ENCODE measurements around the gene HLX.

Gene HLX

DNA sequence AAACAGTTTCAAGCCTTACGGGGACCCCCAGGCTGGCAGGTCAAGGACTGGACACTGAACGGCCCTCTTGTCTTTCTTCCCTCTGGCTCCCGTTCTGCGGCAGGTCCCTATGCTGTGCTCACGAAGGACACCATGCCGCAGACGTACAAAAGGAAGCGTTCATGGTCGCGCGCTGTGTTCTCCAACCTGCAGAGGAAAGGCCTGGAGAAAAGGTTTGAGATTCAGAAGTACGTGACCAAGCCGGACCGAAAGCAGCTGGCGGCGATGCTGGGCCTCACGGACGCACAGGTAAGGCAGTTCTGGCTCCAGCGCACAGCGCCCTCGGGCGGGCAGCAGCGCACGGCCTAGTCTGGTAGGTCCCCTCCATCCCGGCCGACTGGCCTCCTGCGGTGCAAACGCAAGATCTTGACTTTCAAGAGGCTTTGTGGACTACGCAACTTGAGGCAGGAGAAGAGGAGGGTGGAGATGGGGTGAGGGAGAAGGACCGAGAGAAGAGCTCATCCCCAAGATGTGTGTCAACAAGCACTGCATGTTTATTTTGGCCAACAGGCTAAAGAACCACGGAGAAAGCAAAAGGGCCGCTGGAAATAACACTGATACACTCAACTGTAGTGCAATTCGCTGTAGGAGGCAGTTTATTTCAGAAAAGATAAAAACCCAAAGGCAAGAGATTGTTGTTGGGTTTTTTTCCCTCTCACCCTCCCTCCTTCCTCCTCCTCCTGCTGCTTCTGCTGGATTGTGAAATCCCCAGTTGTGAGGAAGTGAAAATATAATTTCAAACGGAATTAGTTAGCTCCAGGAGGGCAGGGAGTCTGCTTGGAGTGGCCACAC lies 3.0 kb downstream of the HLX start:
- DNase-seq = no peak

DNA sequence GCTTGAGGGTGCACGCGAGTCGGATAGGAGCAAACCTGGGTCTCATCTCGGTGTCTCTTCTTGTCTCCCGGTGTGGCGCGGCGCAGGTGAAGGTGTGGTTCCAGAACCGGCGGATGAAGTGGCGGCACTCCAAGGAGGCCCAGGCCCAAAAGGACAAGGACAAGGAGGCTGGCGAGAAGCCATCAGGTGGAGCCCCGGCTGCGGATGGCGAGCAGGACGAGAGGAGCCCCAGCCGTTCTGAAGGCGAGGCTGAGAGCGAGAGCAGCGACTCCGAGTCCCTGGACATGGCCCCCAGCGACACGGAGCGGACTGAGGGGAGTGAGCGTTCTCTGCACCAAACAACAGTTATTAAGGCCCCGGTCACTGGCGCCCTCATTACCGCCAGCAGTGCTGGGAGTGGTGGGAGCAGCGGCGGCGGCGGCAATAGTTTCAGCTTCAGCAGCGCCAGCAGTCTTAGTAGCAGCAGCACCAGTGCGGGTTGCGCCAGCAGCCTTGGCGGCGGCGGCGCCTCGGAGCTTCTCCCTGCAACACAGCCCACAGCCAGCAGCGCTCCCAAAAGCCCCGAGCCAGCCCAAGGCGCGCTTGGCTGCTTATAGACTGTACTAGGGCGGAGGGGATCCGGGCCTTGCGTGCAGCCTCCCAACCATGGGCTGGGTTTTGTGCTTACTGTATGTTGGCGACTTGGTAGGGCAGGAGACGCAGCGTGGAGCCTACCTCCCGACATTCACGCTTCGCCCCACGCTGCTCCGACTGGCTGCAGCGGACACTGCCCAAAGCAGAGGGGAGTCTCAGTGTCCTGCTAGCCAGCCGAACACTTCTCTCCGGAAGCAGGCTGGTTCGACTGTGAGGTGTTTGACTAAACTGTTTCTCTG lies 5.1 kb downstream of the HLX start:
- DNase-seq = no peak

DNA sequence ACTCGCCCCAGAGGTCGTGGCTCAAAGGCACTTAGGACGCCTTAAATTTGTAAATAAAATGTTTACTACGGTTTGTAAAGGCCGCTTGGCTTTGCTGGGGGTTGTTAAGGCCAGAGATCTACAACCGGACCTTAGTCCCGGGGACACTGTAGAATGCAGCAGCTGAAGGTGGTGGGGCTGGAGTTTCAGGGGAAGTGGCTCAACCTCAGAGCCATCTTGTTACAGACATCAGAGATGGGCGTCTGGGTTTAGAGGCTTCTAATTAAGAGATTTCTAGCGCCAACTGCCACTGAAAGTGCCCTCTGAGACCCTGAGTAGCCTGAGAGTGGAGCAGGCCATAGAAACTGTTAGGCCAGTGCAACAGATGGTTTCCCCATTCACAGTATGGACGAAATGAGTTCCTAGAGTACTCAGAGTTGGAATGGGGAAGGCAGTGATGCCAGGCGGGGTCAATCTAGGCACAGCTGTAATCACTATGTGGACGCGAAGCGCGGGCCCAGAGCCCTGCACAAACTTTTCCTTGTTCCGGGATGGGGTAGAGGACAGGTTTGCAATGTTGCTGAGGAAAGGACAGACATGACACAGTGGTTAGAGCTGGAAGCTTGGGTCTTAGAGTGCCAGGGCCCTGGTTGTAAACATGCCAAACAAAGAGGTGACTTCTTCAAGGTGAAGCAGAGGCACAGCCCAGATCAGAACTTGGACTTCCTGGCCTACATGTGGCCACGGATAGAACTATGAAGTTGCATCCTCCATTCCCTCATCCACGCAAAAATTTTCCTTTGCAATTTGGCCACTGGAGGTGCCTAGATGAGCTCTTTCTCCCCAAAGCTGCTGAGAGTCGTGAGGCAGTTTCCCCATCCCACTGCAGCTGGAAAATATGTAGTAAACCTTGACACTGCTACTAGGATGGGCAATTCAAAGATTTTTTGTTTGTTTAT lies 6.0 kb downstream of the HLX start:
- DNase-seq = no peak

DNA sequence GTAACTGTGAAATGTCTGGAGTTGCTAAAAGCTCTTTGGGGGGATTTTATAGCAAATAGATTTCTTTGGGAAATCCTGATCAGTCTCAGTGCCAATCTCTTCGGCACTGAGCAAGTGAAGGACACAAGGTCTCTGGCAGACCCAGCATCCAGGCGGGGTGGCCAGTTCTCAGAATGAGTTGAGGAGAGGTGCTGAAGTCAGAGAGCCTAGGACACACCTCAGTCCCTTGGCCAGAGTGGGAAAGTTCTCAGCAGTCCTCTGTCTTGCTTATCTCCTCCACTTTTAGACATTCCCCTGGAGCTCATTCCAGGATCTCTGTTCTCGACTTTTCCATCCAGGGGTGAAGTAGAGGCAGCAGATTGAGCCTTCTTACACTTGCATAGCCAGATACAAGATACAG lies 6.7 kb downstream of the HLX start:
- no peak for DNase-seq

DNA sequence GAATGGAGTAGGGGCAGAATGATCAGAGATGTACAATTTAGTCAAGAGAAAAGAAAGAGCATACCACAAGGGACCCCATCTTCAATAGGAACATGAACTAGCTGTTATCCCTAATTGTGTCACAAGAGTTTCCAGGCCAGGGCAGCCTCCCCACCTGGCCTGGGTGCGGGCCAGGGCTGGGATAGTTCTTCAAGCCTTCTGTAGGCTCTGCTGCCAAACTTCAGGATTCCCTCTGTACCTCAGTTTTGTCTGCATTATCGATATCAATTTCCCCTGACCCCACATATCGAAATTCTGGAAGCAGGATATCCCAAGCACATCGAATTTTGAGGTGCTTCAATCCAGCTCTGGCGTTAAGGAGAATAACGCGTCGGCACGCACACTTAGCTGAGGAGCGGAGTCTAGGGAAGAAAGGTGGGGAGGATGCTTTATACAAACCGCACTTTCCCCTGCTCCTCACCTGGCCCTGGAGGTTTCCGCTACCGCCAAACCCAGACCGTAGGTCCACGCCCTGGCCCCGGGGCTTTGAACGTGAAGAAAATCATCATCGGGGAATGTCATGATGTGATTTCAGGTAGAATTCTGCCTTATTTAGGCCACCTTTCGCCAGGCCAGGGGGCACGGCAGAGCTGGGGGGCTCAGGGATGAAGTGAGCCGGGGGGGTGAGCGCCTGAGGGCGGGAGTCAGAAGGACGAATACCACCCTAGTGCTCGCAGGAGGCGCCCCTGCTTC lies 7.4 kb downstream of the HLX start:
- no peak for DNase-seq

DNA sequence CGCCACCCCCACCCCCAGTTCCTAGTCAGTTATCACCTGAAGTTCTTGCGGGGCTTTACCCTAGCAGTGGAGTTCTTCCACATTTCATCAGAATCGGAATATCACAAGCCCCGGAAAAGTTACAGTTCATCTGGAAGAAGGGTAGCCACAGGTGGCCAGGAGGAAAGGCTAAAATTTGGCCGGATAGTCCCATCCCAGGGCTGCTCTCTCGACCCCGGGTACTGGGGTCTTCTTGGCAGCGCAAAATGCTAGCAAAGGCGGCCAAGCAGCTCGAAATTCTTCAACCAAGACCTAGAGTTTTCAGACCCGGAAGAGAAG lies 7.9 kb downstream of the HLX start:
- DNase-seq = no peak

DNA sequence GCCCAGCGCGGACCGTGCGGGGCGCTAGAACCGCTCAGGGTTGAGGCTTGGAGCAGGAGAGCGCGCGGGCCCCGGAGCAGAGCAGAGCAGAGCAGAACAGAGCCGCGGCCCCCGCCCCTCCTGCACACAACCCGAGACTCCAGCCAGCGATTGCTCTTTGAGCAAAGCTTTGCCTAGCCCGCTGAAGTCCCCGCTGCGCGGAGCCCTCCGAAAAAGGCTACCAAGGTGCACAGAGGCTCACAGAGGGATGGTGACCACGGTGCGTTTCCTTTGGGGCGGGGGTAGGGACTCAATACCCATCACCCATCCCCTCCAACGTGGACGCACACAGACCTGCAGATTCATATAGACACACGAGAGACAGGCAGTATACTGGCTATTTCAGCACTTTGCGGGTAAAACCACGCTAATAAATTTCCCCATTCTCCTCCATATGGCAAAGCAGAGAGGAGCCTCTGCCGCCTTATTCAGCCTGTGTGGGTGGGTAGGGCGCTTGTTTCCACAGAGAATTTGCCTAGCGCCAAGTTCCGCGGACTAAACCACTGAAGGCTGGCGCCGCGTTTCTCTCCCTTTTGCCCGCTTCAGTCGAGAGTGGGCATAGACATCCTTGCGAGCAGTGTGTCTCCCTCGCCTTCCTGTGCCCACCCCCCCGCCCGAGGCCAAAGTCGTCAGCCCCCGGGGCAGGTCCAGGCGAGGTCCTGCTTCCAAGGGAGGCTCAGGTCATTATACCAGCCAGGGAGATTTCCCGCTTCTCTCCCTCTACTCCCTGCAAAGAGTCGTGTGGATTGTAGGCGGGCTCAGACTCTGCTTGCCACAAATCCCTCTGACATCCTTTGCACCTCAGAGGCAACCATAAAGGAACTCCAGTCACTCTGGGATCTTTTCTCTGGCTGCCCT lies 8.5 kb downstream of the HLX start:
- peak in 1 of 2 experiments; percentile 34 for DNase-seq

DNA sequence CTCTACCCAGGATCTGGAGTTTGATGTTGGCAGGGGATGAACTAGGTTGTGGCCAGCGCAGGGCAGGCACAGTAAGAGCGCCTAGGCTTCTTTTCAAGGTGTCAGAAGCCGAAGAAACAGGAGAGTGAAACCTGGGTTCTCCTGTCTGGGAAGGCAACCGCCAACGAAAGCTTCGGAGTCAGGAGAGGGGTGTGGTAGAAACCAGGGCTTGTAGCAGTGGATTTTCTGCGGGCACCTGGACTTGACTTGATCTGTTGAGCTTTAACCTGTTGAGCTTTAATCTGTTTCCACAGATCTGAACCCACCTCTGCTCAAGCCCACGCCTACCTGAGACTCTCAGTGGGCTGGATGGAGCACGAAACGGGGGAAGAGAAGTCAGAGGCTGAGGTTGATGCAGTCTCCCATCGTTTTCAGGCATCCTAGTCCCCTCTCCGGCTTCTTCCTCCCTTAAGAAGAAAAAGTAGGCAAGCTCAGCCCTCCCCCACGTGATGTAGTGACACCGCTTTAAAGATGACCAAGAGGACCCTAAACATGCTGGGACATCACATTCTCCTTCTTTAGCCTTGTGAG lies 9.3 kb downstream of the HLX start:
- no peak for DNase-seq

DNA sequence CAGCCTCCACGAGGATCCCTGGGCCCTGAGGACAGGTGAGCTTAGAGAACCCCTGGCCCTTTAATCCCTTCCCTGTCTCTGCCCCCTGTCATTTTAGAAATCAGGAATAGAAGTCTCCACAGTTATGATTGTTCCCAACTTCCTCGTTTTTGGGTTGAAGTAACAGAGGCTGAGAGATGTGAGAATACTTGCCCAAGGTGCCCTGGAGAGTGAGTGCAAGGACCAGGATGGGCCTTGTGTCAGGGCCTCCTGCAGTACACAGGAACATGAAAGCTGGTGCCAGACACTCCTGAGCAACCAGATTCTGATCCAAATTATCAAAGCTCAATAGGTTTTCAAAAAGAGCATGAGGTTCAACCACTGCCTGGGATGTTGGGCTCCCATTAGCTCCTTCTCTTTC lies 10.1 kb downstream of the HLX start:
- no peak for DNase-seq

DNA sequence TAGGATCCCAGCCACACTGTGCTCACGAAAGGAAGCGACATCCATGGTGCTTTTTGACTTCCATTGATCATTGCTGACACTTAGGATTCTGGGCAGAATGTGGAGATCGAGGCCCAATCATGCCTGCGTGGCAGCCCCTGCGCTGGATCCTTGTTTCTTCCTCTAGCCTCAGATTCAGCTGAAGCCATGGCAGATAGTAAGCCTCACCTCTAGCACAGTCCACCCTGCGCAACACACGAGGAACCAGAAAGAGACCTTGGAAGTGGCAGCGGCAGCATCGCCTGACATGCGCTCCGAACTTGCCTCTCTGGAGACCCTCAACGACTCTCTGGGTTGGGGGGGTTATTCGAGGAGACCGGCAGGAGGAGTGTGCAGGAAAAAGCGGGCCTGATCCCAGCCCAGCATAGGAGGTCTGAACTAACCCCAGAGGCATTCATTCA lies 10.6 kb downstream of the HLX start:
- DNase-seq = no peak

DNA sequence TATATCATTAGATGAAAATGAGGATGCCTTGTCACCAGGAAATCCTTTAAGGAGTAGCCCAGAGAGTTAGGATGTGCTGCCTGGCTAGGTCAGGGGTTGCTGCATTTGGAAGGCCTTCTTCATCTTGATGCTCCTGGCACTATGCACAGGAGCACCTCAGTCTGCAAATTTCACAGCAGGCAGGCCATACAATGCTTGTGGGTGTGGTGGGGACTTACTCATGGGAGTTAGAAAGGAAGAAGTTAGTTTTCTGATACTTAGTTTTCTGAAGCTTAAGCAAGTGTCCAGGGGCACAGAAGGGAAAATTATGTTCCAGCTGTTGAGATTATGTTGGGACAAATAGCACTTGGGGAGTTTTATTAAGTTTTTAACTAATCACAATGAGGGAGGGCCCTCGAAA lies 11.4 kb downstream of the HLX start:
- DNase-seq = no peak

DNA sequence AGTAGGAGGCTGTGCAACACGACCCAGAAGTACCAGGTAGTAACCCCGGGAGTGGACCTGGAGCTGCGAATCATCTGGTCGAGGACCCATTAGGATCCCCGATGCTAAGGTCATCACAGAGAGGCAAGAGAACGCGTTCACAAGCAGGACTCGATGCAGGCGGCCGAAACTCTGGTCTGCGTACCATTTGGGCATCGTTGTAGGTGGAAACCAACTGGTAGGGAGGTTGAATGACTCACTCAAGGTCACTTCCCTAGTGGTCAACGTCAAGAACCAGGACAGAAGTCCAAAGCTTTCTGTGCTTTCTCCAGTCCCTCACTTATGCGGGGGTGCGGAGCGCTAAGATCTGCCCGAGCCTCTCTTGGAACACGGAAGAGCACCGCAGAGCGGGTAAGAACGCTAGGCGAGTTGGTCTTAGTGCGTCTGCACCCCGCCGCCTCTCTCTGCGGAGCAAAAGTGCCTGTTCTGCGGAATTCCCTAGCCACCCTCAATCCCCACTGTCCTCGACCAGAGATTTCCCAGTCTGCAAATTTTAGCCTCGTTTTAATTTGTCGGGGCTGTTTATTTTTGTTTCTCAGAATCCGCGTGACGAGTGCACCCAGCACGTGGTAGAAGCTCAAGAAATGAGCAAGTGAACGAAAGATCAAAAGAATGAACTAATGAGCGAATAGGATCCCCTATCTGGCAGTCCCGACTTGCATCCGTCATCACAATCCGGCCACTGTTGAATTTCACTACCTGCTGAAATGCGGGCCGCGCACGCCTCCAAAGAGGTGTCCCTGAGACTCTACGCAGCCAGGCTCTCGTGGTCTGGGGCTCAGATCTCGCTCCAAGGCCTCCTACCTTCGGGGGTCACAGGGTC lies 12.2 kb downstream of the HLX start:
- no peak for DNase-seq

DNA sequence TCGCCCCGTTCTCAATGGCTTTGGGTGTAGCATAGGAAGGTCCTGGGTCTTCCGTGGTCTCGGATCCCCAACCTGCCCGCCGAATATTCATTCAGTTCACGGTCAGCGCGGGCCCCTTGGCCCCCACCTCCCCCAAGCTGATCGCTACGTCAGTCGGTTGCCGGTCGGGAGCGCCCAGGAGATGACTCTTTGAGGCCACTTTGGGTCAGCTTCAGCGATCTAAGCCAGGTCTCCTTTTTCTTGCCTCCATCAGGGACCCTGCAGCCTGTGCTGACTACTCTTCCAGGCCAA lies 12.8 kb downstream of the HLX start:
- no peak for DNase-seq

DNA sequence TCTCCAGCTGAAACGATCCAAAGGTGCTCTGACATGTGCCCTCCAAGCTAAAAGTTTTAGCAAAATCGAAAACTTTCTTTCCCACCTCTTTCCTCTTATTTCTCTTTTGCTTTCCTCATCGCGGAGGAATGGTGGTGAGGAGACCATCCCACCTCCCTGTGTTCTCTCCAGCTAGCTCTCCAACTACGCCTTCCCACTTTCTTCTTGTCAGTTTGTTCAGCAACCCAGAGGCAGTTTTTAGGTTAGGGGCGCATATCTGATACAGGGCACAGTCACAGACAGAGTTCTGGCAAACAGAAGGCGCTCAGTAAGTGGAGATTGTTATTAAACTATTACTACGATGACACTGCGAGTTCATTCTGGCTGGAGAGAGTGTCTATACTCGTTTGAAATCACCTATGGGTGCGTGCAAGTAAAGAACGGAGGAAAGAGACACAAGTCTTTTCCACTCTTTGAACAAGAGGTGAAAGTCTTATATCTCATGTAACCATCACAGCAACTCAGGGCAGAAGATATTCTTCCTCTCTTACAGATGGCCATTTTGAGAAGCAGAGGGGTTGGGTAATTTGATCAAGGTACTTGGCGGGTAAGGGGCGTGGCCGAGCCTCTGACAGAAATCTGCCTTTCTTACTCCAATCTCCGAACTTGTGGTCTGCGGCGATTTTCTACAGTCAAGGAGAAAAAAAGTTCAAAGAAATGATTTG lies 13.9 kb downstream of the HLX start:
- DNase-seq = no peak

DNA sequence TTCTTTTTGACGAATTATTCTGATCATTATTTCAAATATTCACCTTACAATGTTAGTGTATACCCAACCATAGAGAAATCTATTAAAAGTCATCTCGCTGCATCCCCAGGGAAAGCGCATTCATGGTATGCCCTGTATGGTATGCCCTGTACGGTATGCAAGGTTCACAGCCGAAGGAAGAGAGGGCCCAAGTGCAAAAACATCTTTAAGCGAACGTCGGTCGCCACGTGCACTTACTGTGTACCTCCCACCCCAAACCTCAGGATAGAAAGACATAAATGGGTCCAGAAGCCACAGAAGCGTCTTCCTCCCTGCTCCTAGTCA lies 14.4 kb downstream of the HLX start:
- no peak for DNase-seq

DNA sequence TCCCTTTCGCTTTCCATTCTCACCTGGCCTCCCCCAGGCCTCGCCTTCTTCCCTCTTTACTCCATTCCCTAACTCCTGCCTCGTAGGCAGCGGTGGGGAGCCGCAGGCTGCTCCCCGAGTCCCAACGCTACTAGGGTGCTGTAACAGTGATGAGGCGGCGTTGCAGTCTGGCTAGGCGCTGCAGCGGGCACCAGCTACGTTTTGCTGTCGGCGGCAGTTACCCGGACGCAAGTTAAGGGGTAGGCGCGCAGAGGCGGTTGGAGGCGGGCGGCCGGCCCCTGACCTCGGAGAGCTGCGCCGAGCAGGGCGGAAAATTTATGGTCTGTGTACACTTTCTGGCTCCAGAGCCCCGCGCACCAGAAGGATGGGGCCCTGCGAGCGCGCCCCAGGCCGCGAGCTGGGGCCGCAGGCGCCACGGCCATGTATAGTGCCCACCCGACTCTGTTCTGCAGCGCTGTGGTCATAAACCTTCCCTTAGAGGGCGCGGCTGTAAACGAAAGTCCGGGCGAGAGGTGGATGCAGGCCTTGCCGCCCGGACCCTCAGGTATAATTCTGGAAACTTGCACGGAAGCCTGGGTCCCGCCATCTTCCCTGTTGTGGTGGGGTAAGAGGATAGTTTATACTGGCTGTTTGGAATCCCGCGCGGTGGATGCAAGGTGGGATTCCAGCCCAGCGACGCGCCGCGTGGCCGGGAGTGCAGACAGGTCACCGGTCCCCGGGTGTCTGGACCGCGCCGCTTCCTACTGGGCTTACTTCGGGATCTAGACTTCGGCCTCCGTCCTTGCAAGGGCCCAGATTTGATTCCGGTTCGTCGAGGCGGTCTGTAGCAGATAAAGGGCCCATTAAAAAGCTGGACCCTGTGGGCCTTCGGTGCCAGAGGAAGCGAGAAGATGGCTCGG lies 15.0 kb downstream of the HLX start:
- DNase-seq = no peak

DNA sequence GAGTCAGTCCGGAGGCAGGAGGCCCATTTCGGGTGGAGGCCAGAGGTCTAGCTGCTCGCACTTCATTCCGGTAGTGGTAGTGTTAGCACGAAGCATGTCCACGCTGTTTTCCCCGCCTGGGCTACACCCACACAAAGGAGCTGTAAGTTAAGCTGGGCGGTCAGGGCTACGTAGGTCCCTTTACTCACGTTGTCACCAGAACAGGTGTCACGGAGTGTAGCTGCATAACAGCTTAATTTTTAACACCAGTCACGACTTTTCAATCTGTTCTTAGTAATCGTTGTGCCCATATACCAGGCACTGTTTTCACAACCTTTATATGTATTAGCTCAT lies 15.6 kb downstream of the HLX start:
- no peak for DNase-seq

DNA sequence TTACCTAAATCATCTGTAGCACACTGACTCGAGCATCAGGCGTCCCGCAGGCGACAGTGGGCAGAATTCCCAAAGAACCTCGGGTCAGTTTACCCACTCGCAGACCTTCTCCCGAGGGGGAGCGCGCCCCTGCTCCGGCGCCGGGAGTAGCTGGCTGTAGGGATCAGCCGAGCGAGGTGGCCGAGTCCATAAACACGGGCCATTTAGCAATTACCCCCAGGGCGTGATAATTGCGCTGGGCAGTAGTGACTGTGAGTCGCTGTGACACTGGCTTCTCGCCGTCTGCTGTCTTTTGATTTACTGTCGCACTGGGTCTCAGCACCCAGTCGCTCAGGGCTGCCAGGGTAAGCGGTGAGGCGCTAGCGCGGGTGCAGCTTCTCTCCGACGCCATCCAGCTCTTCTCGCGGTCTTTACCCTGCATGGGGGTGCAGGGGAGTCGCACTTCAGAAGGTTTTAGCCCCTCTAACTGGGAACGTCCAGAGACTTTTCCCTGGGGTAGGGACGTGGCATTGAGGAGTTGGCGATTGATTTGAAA lies 16.2 kb downstream of the HLX start:
- DNase-seq = no peak

DNA sequence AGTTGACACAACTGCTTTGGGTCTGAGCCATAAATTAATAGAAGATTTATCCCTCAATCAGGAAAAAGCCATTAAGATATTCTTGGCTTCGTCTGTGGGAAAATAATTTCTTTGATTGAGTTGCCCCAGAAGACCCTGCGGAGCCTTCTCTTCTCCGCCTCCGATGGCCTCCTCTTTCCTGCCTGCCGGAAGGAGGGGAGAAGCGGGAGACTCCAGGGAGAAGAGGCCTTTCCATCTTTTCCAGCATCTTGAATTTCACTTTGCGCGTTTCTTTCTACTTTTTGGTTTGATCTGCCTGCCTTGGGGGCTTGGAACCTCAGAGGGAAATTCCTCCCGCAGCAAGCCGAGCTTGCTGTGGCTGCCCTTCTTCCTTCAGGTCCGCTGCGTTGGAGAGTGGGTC lies 16.8 kb downstream of the HLX start:
- DNase-seq = no peak

Measured in NCI-H526 (cell line).